ENCODE data around the gene VASH1. TPM values are rescaled to one million over a fixed set of nuclear protein-coding genes. Genes with fewer than 3 reads are reported as not detected.

Gene VASH1
- total RNA-seq, 1 donor from 2014 or later, result 13.6 TPM

- Histone ChIP-seq H3K79me2 (ENCODE audit: insufficient read depth, low read length) (no peaks in the 10 kb centered on the region), H4K20me1 (ENCODE audit: insufficient read depth, low read length) (no peaks in the 10 kb centered on the region), H3K36me3 (ENCODE audit: insufficient read depth, low read length) (no peaks in the 10 kb centered on the region), H2AFZ (ENCODE audit: low read depth, low read length) (peak overlapping the region; percentile 67), H3K9ac (ENCODE audit: low read length) (peak overlapping the region; percentile 24), H3K4me1 (ENCODE audit: insufficient read depth, low read length) (peaks cover 24% of the 10 kb centered on the region), H3K27me3 (ENCODE audit: insufficient read depth, low read length) (no peaks in the 10 kb centered on the region), H3K4me3 (ENCODE audit: insufficient read depth, low read depth, low read length) (no peak overlapping the region), H3K4me2 (ENCODE audit: low read length) (peak overlapping the region; percentile 79), H3K9me3 (ENCODE audit: insufficient read depth, low read depth, low read length) (no peaks in the 10 kb centered on the region), H3K27ac (ENCODE audit: low read depth, low read length) (peak overlapping the region; percentile 50)
- peaks cover 2% of the 10 kb centered on the region for H3K27me3 Mint-ChIP-seq (ENCODE audit: low read depth, unreplicated experiment)
- H3K4me3 Mint-ChIP-seq (ENCODE audit: unreplicated experiment), result no peak overlapping the region
- DNase-seq (ENCODE audit: low read depth), result peak; percentile 68
- no peak for FAIRE-seq
- H3K4me1 Mint-ChIP-seq (ENCODE audit: low read depth, unreplicated experiment), result peaks cover 25% of the 10 kb centered on the region
- H3K36me3 Mint-ChIP-seq (ENCODE audit: low read depth, unreplicated experiment), result peaks cover 10% of the 10 kb centered on the region
- TF ChIP-seq EZH2 (IDR thresholded peaks at IDR 0.05; ENCODE audit: insufficient read depth, low read length) (no peak), CTCF (IDR thresholded peaks at IDR 0.05; ENCODE audit: insufficient read depth, low read depth, low read length) (no peak)
- no peaks in the 10 kb centered on the region for H3K9me3 Mint-ChIP-seq (ENCODE audit: unreplicated experiment)
- peak overlapping the region; percentile 84 for H3K27ac Mint-ChIP-seq (ENCODE audit: unreplicated experiment)
Observed at GRCh38 chr14:76772300-76773187, 11.3 kb downstream of the VASH1 start.

- Histone ChIP-seq H3K27ac (ENCODE audit: low read depth, low read length) (peak overlapping the region; percentile 50), H3K4me3 (ENCODE audit: insufficient read depth, low read depth, low read length) (peak overlapping the region; percentile 34), H2AFZ (ENCODE audit: low read depth, low read length) (peak overlapping the region; percentile 67), H3K9me3 (ENCODE audit: insufficient read depth, low read depth, low read length) (no peaks in the 10 kb centered on the region), H4K20me1 (ENCODE audit: insufficient read depth, low read length) (no peaks in the 10 kb centered on the region), H3K9ac (ENCODE audit: low read length) (peak overlapping the region; percentile 24), H3K36me3 (ENCODE audit: insufficient read depth, low read length) (no peaks in the 10 kb centered on the region), H3K4me1 (ENCODE audit: insufficient read depth, low read length) (peaks cover 22% of the 10 kb centered on the region), H3K79me2 (ENCODE audit: insufficient read depth, low read length) (no peaks in the 10 kb centered on the region), H3K27me3 (ENCODE audit: insufficient read depth, low read length) (no peaks in the 10 kb centered on the region), H3K4me2 (ENCODE audit: low read length) (peak overlapping the region; percentile 79)
- H3K9me3 Mint-ChIP-seq (ENCODE audit: unreplicated experiment), result no peaks in the 10 kb centered on the region
- TF ChIP-seq EZH2 (IDR thresholded peaks at IDR 0.05; ENCODE audit: insufficient read depth, low read length) (no peak), CTCF (IDR thresholded peaks at IDR 0.05; ENCODE audit: insufficient read depth, low read depth, low read length) (no peak)
- peaks cover 10% of the 10 kb centered on the region for H3K36me3 Mint-ChIP-seq (ENCODE audit: low read depth, unreplicated experiment)
- H3K4me3 Mint-ChIP-seq (ENCODE audit: unreplicated experiment), result no peak overlapping the region
- H3K27ac Mint-ChIP-seq (ENCODE audit: unreplicated experiment), result peak overlapping the region; percentile 84
- H3K4me1 Mint-ChIP-seq (ENCODE audit: low read depth, unreplicated experiment), result peaks cover 25% of the 10 kb centered on the region
- DNase-seq (ENCODE audit: low read depth) (peak; percentile 80), FAIRE-seq (peak; percentile 85)
- peaks cover 2% of the 10 kb centered on the region for H3K27me3 Mint-ChIP-seq (ENCODE audit: low read depth, unreplicated experiment)
Observed at GRCh38 chr14:76773188-76773885, 12.1 kb downstream of the VASH1 start.
